Endothelial cell of umbilical vein (primary cell): ENCODE data around the gene GRIN3A.

Experiments
- CTCF ChIP-seq, 2 donors: IDR thresholded peaks; 1 replicate in 1 of 2; 2 replicates in 1 of 2; pipeline ENCODE4 v1.5.1; 2011; ENCODE audit warnings: low read length in 2 of 2, mild to moderate bottlenecking in 2 of 2, moderate library complexity in 2 of 2, control low read depth in 1 of 2, inconsistent platforms in 1 of 2, low read depth in 1 of 2; ENCODE audit not compliant: insufficient read depth in 1 of 2; ENCODE audit errors: extremely low read depth in 1 of 2
- EZH2 ChIP-seq: IDR thresholded peaks from 2 replicates; pipeline ENCODE4 v1.6.1; 2012; ENCODE audit warnings: borderline replicate concordance, low read depth, mild to moderate bottlenecking, moderate library complexity, low read length, inconsistent platforms; ENCODE audit not compliant: severe bottlenecking
- FOS ChIP-seq: IDR thresholded peaks from 2 replicates; pipeline ENCODE4 v1.6.1; 2011; ENCODE audit warnings: mild to moderate bottlenecking, low read length, moderate library complexity, borderline replicate concordance; ENCODE audit not compliant: insufficient read depth
- JUN ChIP-seq: IDR thresholded peaks from 2 replicates; pipeline ENCODE4 v1.6.1; 2011; ENCODE audit warnings: borderline replicate concordance, low read depth; ENCODE audit not compliant: insufficient read length, insufficient read depth
- MAX ChIP-seq: IDR thresholded peaks from 2 replicates; pipeline ENCODE4 v1.6.1; 2011; ENCODE audit not compliant: insufficient read depth, insufficient read length
- MYC ChIP-seq: IDR thresholded peaks from one replicate; pipeline ENCODE4 v1.6.1; 2011; ENCODE audit warnings: mild to moderate bottlenecking, low read depth, low read length
- POLR2A ChIP-seq: IDR thresholded peaks from 2 replicates; pipeline ENCODE4 v1.6.1; 2012; ENCODE audit warnings: low read depth, mild to moderate bottlenecking, control low read depth, low read length
- POLR2AphosphoS5 ChIP-seq: IDR thresholded peaks from 2 replicates; pipeline ENCODE4 v1.6.1; 2012; ENCODE audit warnings: low read depth, mild to moderate bottlenecking, control low read depth, low read length, moderate library complexity; ENCODE audit not compliant: insufficient read depth

GRCh38 chr9:101585740-101586139 is 152.7 kb downstream of the GRIN3A start:
- no peak for TF ChIP-seq EZH2
- no peak for TF ChIP-seq POLR2AphosphoS5
- no peak for TF ChIP-seq CTCF (IDR thresholded peaks at IDR 0.05; ENCODE audit: extremely low read depth in 1 of 2, insufficient read depth in 1 of 2, low read depth in 1 of 2, low read length in 2 of 2)
- TF ChIP-seq MAX = no peak
- TF ChIP-seq POLR2A = no peak
- TF ChIP-seq FOS = no peak
- TF ChIP-seq MYC = no peak
- TF ChIP-seq JUN = no peak
